B cell (primary cell): ENCODE results near the gene SERPINE2.

ENCODE experiments used
- EZH2 ChIP-seq: IDR thresholded peaks from 2 replicates; pipeline ENCODE4 v1.6.1; 2012; ENCODE audit warnings: borderline replicate concordance, low read depth, mild to moderate bottlenecking, moderate library complexity, low read length; ENCODE audit not compliant: insufficient read depth, poor library complexity, severe bottlenecking
- TF ChIP-seq, protein P1 (sequence below): fragments of 200-600 bp; IDR thresholded peaks from one replicate; pipeline ENCODE4 v1.8.0; 2022; ENCODE audit warnings: antibody characterized with exemption, mild to moderate bottlenecking

DNA sequence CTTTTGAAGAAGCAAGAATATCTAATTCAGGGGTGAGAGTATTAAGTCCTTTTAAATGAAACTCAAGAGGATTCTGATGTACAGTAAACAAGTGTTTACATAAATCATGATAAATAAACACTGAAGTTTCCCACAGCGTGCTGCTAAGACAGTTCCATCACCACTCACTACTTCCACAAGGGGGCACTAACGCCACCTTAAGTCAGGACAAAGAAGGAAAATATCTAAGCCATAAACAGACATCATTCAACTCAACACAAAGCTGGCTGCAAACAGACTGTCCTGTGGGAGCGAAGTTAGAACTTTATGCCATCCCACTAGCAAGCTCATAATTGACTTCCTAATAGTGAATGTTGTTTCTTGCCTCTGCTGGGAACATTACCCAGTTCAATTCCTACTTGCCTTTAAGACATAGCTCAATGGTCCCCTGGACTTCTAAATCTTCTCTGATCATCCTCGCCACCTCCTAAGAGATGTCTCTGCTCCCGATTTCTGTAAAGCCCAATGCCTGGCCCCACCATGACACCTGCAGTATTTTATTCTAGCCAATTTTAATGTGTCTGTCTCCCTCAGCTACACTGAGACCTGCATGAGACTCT, 45.4 kb downstream of the SERPINE2 start:
- TF ChIP-seq, protein P1, sequence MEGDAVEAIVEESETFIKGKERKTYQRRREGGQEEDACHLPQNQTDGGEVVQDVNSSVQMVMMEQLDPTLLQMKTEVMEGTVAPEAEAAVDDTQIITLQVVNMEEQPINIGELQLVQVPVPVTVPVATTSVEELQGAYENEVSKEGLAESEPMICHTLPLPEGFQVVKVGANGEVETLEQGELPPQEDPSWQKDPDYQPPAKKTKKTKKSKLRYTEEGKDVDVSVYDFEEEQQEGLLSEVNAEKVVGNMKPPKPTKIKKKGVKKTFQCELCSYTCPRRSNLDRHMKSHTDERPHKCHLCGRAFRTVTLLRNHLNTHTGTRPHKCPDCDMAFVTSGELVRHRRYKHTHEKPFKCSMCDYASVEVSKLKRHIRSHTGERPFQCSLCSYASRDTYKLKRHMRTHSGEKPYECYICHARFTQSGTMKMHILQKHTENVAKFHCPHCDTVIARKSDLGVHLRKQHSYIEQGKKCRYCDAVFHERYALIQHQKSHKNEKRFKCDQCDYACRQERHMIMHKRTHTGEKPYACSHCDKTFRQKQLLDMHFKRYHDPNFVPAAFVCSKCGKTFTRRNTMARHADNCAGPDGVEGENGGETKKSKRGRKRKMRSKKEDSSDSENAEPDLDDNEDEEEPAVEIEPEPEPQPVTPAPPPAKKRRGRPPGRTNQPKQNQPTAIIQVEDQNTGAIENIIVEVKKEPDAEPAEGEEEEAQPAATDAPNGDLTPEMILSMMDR = peak; percentile 85
- TF ChIP-seq EZH2 = no peak
